Gastroesophageal sphincter (tissue), 3 donors: ENCODE results near the gene ADAMTS1.
A peak's percentile ranks its signal among the peaks of the same experiment; 100 is the strongest.

Experiments
- EP300 ChIP-seq: sonication (generic); formaldehyde crosslinking; IDR thresholded peaks from one replicate; pipeline ENCODE4 v1.6.1; 2017; ENCODE audit warnings: antibody characterized with exemption, mild to moderate bottlenecking
- POLR2A ChIP-seq, 2 donors: fragments of 450-650 bp; IDR thresholded peaks; one replicate each; pipeline ENCODE4 v1.6.1; 2017; ENCODE audit warnings: antibody characterized with exemption in 2 of 2, mild to moderate bottlenecking in 2 of 2, moderate library complexity in 1 of 2
- POLR2AphosphoS5 ChIP-seq: sonication (generic); formaldehyde crosslinking; IDR thresholded peaks from one replicate; pipeline ENCODE4 v1.6.1; 2017; ENCODE audit warnings: antibody characterized with exemption
- TF ChIP-seq, protein P1 (sequence below), 4 experiments: fragments of 200-600 bp in 2 of 4; fragments of 450-650 bp in 2 of 4; sonication (generic) in 1 of 4; IDR thresholded peaks; one replicate each; pipeline ENCODE4 v1.5.1; 2017 to 2019; ENCODE audit warnings: antibody characterized with exemption in 4 of 4, mild to moderate bottlenecking in 2 of 4, moderate library complexity in 2 of 4

GRCh38 chr21:26840201-26840600 is 5.0 kb downstream of the ADAMTS1 start:
- TF ChIP-seq EP300 (no peak), POLR2A (IDR thresholded peaks at IDR 0.05) (no peak), POLR2AphosphoS5 (peak; percentile 53)
- TF ChIP-seq, protein P1, sequence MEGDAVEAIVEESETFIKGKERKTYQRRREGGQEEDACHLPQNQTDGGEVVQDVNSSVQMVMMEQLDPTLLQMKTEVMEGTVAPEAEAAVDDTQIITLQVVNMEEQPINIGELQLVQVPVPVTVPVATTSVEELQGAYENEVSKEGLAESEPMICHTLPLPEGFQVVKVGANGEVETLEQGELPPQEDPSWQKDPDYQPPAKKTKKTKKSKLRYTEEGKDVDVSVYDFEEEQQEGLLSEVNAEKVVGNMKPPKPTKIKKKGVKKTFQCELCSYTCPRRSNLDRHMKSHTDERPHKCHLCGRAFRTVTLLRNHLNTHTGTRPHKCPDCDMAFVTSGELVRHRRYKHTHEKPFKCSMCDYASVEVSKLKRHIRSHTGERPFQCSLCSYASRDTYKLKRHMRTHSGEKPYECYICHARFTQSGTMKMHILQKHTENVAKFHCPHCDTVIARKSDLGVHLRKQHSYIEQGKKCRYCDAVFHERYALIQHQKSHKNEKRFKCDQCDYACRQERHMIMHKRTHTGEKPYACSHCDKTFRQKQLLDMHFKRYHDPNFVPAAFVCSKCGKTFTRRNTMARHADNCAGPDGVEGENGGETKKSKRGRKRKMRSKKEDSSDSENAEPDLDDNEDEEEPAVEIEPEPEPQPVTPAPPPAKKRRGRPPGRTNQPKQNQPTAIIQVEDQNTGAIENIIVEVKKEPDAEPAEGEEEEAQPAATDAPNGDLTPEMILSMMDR (IDR thresholded peaks at IDR 0.05) = no peak
